K562 (cell line): ENCODE results near the gene SLC2A2. TPM values are rescaled to one million over a fixed set of nuclear protein-coding genes. Genes with fewer than 3 reads are reported as not detected.

ENCODE experiments used
- ATAC-seq: fragments of 200-7000 bp; cut with Tn5 transposase; 3 replicates; pipeline ENCODE4 v1.9.1; 2020; ENCODE audit warnings: moderate library complexity
- BruUV-seq: library from RNA; stranded (reverse); fragments of 400-500 nt; replicated peaks from 2 replicates; lab custom pipeline; 2021; lab: Mats Ljungman, UMichigan
- CTCF ChIA-PET: fragments of 300-600 bp; formaldehyde crosslinking; extraction: SDS; loops from one replicate; lab custom pipeline; 2021; ENCODE audit warnings: low intra/inter-chr PET ratio; lab: Yijun Ruan, JAX
- POLR2A ChIA-PET: fragments of 300-600, 350-650 bp; sonication (Branson Sonifier 250); formaldehyde crosslinking; extraction: SDS; loops from one replicate; lab custom pipeline; 2021; ENCODE audit warnings: antibody characterized with exemption, inconsistent platforms; lab: Yijun Ruan, JAX
- DNase-seq, 4 experiments: peaks; one replicate each; pipeline versions ENCODE4 v3.0.0 to v3.0.0-alpha.2; 2011 to 2018; ENCODE audit warnings: low spot score in 3 of 4, mixed read lengths in 3 of 4; ENCODE audit errors: extremely low read depth in 1 of 4
- FAIRE-seq: peaks from 2 replicates; lab custom pipeline; 2011; peaks lifted over from hg19 to GRCh38; lab: Jason Lieb, UNC
- H2AFZ ChIP-seq: 2 replicates; pipeline ENCODE4 v1.6.0; 2011; ENCODE audit warnings: low read depth, low read length, control low read depth, inconsistent platforms
- H3K27ac ChIP-seq: fragments of 200-600 bp; 3 replicates; pipeline ENCODE4 v1.8.0; 2011; ENCODE audit warnings: low read depth, mild to moderate bottlenecking, control low read depth, inconsistent platforms, low read length, moderate library complexity, mixed read lengths; ENCODE audit errors: extremely low read depth
- H3K27me3 ChIP-seq, 2 experiments: fragments of 300-600 bp in 1 of 2; 2 replicates in 1 of 2; 3 replicates in 1 of 2; pipeline versions ENCODE4 v1.6.0 to v1.8.0; 2011; ENCODE audit warnings: inconsistent platforms in 2 of 2, low read length in 2 of 2, mild to moderate bottlenecking in 1 of 2, mixed read lengths in 1 of 2, moderate library complexity in 1 of 2; ENCODE audit not compliant: control insufficient read depth in 2 of 2, insufficient read depth in 2 of 2
- H3K36me3 ChIP-seq: fragments of 300-600 bp; 3 replicates; pipeline ENCODE4 v1.8.0; 2011; ENCODE audit warnings: mild to moderate bottlenecking, low read length, inconsistent platforms; ENCODE audit not compliant: control insufficient read depth, insufficient read depth
- H3K4me1 ChIP-seq, 2 experiments: fragments of 200-600 bp in 1 of 2; replicated peaks in 1 of 2; 2 replicates in 1 of 2; 3 replicates in 1 of 2; pipeline versions ENCODE4 v1.5.1 to v1.8.0; 2011; ENCODE audit warnings: inconsistent platforms in 2 of 2, low read length in 2 of 2, mild to moderate bottlenecking in 1 of 2, mixed read lengths in 1 of 2, moderate library complexity in 1 of 2; ENCODE audit not compliant: control insufficient read depth in 2 of 2, insufficient read depth in 2 of 2
- H3K4me2 ChIP-seq: 2 replicates; pipeline ENCODE4 v1.6.1; 2011; ENCODE audit warnings: low read length, control low read depth, inconsistent platforms, mixed read lengths; ENCODE audit not compliant: insufficient read depth
- H3K4me3 ChIP-seq: fragments of 200-600 bp; sonication (generic), shearing (Covaris generic); 2 replicates; pipeline ENCODE4 v1.5.1; 2016; ENCODE audit warnings: control low read depth, inconsistent platforms
- H3K79me2 ChIP-seq: fragments of 200-600 bp; 3 replicates; pipeline ENCODE4 v1.8.0; 2011; ENCODE audit warnings: low read length, inconsistent platforms; ENCODE audit not compliant: control insufficient read depth, insufficient read depth
- H3K9ac ChIP-seq, 2 experiments: 2 replicates each; pipeline versions ENCODE4 v1.6.0 to v1.6.1; 2011; ENCODE audit warnings: low read depth in 2 of 2, low read length in 2 of 2, control low read depth in 1 of 2, inconsistent platforms in 1 of 2, mild to moderate bottlenecking in 1 of 2, mixed read lengths in 1 of 2; ENCODE audit not compliant: insufficient read depth in 1 of 2
- H3K9me1 ChIP-seq: one replicate; pipeline ENCODE4 v1.6.0; 2011; ENCODE audit warnings: inconsistent platforms, mild to moderate bottlenecking, low read length, moderate library complexity; ENCODE audit not compliant: control insufficient read depth, insufficient read depth
- H3K9me3 ChIP-seq: replicated peaks from 2 replicates; pipeline ENCODE4 v1.5.1; 2011; ENCODE audit warnings: low read depth, low read length, inconsistent platforms; ENCODE audit not compliant: control insufficient read depth, insufficient read depth
- H4K20me1 ChIP-seq: replicated peaks from 2 replicates; pipeline ENCODE4 v1.6.1; 2011; ENCODE audit warnings: low read length, inconsistent platforms, mixed read lengths; ENCODE audit not compliant: control insufficient read depth, insufficient read depth
- ELK3 ChIP-seq: fragments of 450-650 bp; formaldehyde crosslinking; IDR thresholded peaks from 2 replicates; pipeline ENCODE4 v1.4.0; 2020; ENCODE audit warnings: mild to moderate bottlenecking
- EP300 ChIP-seq: IDR thresholded peaks from 2 replicates; pipeline ENCODE4 v1.6.1; 2012; ENCODE audit warnings: low read length, improper control_type of control experiment
- FUS ChIP-seq: fragments of 200-400 bp; formaldehyde crosslinking; optimal IDR thresholded peaks from 2 replicates; pipeline ENCODE3; 2017; ENCODE audit warnings: low read depth, low read length
- HDAC1 ChIP-seq, 2 experiments: fragments of 450-650 bp; IDR thresholded peaks; 2 replicates each; pipeline ENCODE4 v1.6.1; 2016 to 2017; ENCODE audit warnings: inconsistent platforms in 1 of 2, mild to moderate bottlenecking in 1 of 2, moderate library complexity in 1 of 2
- RCOR1 ChIP-seq, 2 experiments: IDR thresholded peaks; 2 replicates each; pipeline ENCODE4 v1.6.1; 2012; ENCODE audit warnings: low read depth in 2 of 2, low read length in 2 of 2, borderline replicate concordance in 1 of 2, improper control_type of control experiment in 1 of 2
- SFPQ ChIP-seq: fragments of 200-400 bp; formaldehyde crosslinking; IDR thresholded peaks from 2 replicates; pipeline ENCODE4 v1.6.1; 2017; ENCODE audit warnings: mild to moderate bottlenecking, low read depth, low read length, moderate library complexity
- ZNF124 ChIP-seq: sonication (generic); formaldehyde crosslinking; IDR thresholded peaks from 2 replicates; pipeline ENCODE4 v1.8.1; 2022; ENCODE audit warnings: missing genetic modification reagents
- ZNF766 ChIP-seq: fragments of 200-800 bp; sonication (Bioruptor generic); conservative IDR thresholded peaks from 2 replicates; pipeline ENCODE4 v1.6.1; 2016; ENCODE audit warnings: missing genetic modification characterization, missing compliant biosample characterization
- in situ Hi-C: fragments of 300-500 bp; cut with MboI; formaldehyde crosslinking; loops from 4 replicates; pipeline ENCODE4 v1.15.0; 2018; ENCODE audit warnings: inconsistent platforms, mixed read lengths
- intact Hi-C: fragments of 100-400 bp; cut with micrococcal nuclease; formaldehyde crosslinking; loops from 2 replicates; pipeline ENCODE4 v1.14.2; 2022
- polyA plus RNA-seq, 8 experiments: library from polyadenylated mRNA; depleted of rRNA in 4 of 8; stranded (reverse) in 5 of 8; unstranded in 3 of 8; fragments of >200 nt; fragmentation: Nextera tagmentation in 2 of 8; fragmentation: Illumina TruSeq in 1 of 8; extraction: Ambion mirVana in 2 of 8; extraction: Trizol in 1 of 8; gene quantifications; 2 replicates each; pipeline versions ENCODE4 v1.2.1 to v1.2.3, GENCODE V29; 2011 to 2014; ENCODE audit warnings: inconsistent platforms in 1 of 8, missing spikeins in 1 of 8
- total RNA-seq, 7 experiments: library from RNA; depleted of rRNA in 6 of 7; stranded (reverse); fragments of >200 nt in 6 of 7; fragmentation: Illumina TruSeq in 2 of 7; extraction: Trizol in 2 of 7; gene quantifications; 2 replicates each; pipeline versions ENCODE4 v1.2.1 to v1.2.3, GENCODE V29; 2011 to 2021; ENCODE audit warnings: low replicate concordance in 1 of 7
- TF ChIP-seq, protein P1 (sequence below): conservative IDR thresholded peaks from 2 replicates; pipeline ENCODE4 v1.6.1; 2011; ENCODE audit warnings: low read depth, mild to moderate bottlenecking, low read length; ENCODE audit not compliant: control insufficient read depth
- TF ChIP-seq, protein P2 (sequence below): fragments of 250-450 bp; sonication (Bioruptor Pico); IDR thresholded peaks from 2 replicates; pipeline ENCODE4 v1.8.0; 2022; ENCODE audit warnings: moderate library complexity, mild to moderate bottlenecking, inconsistent platforms
- TF ChIP-seq, protein P3 (sequence below): fragments of 450-650 bp; formaldehyde crosslinking; IDR thresholded peaks from 2 replicates; pipeline ENCODE4 v1.4.0; 2022; ENCODE audit warnings: missing genetic modification characterization

SLC2A2 gene
- total and polyA plus RNA-seq, 9 of the 15 experiments (the other 6 are each of a cell fraction or from before 2014, with no cell fraction given), result 0.18 TPM; not detected in 8

DNA sequence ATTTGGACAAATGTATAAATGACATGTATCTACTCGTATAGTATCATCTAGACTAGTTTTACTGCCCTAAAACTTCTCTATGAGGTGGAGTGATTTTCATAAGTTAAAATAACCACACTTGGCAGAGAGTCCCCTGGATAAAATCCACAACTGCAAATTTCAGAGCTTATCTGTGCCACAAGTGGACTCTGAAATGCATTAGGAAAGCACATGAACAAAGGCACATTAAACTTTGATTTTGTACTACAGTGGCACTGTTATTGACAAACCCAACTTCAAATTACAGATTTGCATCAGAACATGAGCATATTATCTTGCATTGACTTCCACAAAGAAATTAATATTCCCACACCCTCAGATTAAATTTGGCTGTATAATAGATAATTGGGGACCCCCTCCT lies 60.0 kb downstream of the SLC2A2 start (continued):
- TF ChIP-seq ELK3 (CRISPR knock-in tag) (no peak), ZNF124 (no peak), EP300 (no peak), ZNF766 (CRISPR knock-in tag) (no peak)
- TF ChIP-seq, protein P1, sequence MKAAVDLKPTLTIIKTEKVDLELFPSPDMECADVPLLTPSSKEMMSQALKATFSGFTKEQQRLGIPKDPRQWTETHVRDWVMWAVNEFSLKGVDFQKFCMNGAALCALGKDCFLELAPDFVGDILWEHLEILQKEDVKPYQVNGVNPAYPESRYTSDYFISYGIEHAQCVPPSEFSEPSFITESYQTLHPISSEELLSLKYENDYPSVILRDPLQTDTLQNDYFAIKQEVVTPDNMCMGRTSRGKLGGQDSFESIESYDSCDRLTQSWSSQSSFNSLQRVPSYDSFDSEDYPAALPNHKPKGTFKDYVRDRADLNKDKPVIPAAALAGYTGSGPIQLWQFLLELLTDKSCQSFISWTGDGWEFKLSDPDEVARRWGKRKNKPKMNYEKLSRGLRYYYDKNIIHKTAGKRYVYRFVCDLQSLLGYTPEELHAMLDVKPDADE, result no peak
- TF ChIP-seq, all 486 proteins: peak for 0

- intact Hi-C loops (loop anchor here (5.0 to 10.0 kb wide), 3 partner anchors 85 to 1712 kb away; no protein-coding TSS in a partner anchor), in situ Hi-C loops (loop anchor here (5.0 to 25.0 kb wide), 2 partner anchors 605 to 1675 kb away; no protein-coding TSS in a partner anchor)
- ATAC-seq (no peak), FAIRE-seq (no peak), DNase-seq (no peak)
- Histone ChIP-seq H3K4me2 (no peak overlapping the region), H3K27me3 (no peaks in the 10 kb centered on the region), H3K9me1 (no peaks in the 10 kb centered on the region), H3K4me3 (no peak overlapping the region), H3K79me2 (no peaks in the 10 kb centered on the region), H3K4me1 (no peaks in the 10 kb centered on the region), H3K9me3 (no peaks in the 10 kb centered on the region), H3K27ac (no peak overlapping the region), H3K36me3 (no peaks in the 10 kb centered on the region), H2AFZ (no peak overlapping the region), H4K20me1 (no peaks in the 10 kb centered on the region), H3K9ac (no peak overlapping the region)
- POLR2A ChIA-PET, result interaction anchor here (0.7 to 1.2 kb wide), 3 partner anchors 43 to 1731 kb away, joined by 3 read pairs; no protein-coding TSS in a partner anchor
- no TSS peak for BruUV-seq
- TF ChIP-seq, protein P2, sequence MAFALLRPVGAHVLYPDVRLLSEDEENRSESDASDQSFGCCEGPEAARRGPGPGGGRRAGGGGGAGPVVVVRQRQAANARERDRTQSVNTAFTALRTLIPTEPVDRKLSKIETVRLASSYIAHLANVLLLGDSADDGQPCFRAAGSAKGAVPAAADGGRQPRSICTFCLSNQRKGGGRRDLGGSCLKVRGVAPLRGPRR, result no peak
- TF ChIP-seq RCOR1 (IDR thresholded peaks at IDR 0.05; ENCODE audit: borderline replicate concordance in 1 of 2, low read depth in 2 of 2, low read length in 2 of 2), result no peak
- TF ChIP-seq, protein P3, sequence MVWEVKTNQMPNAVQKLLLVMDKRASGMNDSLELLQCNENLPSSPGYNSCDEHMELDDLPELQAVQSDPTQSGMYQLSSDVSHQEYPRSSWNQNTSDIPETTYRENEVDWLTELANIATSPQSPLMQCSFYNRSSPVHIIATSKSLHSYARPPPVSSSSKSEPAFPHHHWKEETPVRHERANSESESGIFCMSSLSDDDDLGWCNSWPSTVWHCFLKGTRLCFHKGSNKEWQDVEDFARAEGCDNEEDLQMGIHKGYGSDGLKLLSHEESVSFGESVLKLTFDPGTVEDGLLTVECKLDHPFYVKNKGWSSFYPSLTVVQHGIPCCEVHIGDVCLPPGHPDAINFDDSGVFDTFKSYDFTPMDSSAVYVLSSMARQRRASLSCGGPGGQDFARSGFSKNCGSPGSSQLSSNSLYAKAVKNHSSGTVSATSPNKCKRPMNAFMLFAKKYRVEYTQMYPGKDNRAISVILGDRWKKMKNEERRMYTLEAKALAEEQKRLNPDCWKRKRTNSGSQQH (CRISPR knock-in tag), result no peak
- TF ChIP-seq HDAC1 (IDR thresholded peaks at IDR 0.05), result no peak
- TF ChIP-seq FUS, result no peak
- TF ChIP-seq SFPQ, result no peak
- CTCF ChIA-PET, result interaction anchor here (0.6 to 2.1 kb wide), 7 partner anchors 140 to 1704 kb away, joined by 3 to 20 read pairs (median 6); no protein-coding TSS in a partner anchor
These were observed 64.1 kb downstream of the SLC2A2 start for GRCh38 chr3:170962411-170962810.
